NK-92 treated with Interleukin-12 subunit alpha and Interleukin-12 subunit beta, amount 100 ng/mL, for 24 hours (cell line): Measurements from ENCODE around the gene CHD8.
"Not testable (repeated sequence)": the region's sequence is repeated elsewhere in the genome, so short reads cannot be mapped to it uniquely, and the experiment has no call there.

Experiments
- DNase-seq: peaks from one replicate; lab custom pipeline; 2025; lab: John Stamatoyannopoulos, UW

The CHD8 gene, protein sequence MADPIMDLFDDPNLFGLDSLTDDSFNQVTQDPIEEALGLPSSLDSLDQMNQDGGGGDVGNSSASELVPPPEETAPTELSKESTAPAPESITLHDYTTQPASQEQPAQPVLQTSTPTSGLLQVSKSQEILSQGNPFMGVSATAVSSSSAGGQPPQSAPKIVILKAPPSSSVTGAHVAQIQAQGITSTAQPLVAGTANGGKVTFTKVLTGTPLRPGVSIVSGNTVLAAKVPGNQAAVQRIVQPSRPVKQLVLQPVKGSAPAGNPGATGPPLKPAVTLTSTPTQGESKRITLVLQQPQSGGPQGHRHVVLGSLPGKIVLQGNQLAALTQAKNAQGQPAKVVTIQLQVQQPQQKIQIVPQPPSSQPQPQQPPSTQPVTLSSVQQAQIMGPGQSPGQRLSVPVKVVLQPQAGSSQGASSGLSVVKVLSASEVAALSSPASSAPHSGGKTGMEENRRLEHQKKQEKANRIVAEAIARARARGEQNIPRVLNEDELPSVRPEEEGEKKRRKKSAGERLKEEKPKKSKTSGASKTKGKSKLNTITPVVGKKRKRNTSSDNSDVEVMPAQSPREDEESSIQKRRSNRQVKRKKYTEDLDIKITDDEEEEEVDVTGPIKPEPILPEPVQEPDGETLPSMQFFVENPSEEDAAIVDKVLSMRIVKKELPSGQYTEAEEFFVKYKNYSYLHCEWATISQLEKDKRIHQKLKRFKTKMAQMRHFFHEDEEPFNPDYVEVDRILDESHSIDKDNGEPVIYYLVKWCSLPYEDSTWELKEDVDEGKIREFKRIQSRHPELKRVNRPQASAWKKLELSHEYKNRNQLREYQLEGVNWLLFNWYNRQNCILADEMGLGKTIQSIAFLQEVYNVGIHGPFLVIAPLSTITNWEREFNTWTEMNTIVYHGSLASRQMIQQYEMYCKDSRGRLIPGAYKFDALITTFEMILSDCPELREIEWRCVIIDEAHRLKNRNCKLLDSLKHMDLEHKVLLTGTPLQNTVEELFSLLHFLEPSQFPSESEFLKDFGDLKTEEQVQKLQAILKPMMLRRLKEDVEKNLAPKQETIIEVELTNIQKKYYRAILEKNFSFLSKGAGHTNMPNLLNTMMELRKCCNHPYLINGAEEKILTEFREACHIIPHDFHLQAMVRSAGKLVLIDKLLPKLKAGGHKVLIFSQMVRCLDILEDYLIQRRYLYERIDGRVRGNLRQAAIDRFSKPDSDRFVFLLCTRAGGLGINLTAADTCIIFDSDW (N-terminal part only)

GRCh38 chr14:21455912-21456667 lies at the start of gene CHD8:
Gene CHD8 (minus strand): TSS chr14:21456123. CDS start chr14:21431643, 24,480 bp downstream.
- peak; percentile 98 for DNase-seq

GRCh38 chr14:21505012-21505553 lies 49.2 kb upstream of the CHD8 start:
- DNase-seq, result no peak

- no peak for DNase-seq
These were observed 47.5 kb upstream of the CHD8 start for GRCh38 chr14:21503376-21503775.

GRCh38 chr14:21501568-21501967 lies 45.6 kb upstream of the CHD8 start:
- no peak for DNase-seq

DNA sequence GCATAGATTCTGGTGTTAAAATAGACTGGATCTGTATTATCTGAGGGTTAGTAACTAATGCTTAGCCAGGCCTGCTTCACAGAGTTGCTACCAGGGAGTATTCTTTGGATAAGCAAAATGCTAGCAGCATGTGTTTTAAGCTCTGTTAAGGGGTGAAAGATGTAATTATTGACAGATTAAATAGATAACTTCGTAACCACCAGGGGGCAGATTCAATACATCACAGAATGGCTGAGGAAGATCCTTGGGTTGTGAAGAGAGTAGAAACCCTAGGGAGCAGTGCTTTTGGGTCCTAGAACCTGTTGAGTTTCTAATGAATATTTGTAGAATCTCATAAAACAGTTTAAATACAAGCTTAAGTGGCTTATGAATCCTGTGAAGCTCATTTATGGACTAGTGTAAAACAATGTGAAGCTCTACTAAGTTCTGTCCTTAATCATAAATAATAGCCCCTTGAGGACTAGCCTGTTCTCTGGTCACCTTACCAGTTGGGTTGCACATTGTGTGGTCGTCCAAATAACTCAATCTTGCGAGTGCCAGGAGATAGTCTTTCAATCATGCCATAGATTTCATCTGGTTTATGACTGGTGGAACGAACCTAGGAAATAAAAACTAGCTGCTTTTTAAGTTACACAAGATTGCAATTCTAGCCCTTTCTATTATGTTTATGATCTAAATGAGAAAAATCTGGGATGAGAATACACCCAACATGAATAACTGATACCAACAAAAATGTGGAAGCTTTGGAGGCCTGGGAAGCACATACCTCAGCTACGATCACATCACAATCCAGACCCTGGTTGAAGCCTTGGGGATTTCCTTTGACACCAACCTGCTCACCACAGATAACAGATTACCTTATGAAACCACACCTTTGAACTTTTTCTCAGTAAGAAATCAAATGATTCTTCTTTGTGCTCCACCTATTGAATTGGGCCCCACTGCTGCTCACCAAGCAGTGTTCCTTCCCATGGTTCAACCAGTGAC lies 42.9 kb upstream of the CHD8 start:
- DNase-seq, result no peak

DNA sequence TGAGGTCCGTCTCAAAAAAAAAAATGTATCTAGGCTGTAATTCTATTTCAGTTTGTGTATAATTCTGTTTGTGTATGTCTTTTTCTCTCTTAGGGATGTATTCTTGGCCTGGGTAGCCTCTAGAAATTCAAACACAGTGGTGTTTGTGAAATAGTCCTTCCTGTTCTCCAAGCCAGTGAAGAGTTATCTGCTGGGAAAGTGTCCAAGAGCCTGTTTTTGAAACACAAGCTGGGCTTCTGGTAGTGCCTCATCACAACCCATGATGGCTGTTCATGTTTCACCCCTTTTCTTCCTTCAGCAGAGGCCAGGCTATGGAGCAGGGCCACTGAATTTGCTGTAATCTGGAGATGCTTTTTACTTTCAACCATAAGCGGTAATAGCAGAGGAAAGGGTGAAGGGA lies 40.5 kb upstream of the CHD8 start:
- DNase-seq, result no peak

DNA sequence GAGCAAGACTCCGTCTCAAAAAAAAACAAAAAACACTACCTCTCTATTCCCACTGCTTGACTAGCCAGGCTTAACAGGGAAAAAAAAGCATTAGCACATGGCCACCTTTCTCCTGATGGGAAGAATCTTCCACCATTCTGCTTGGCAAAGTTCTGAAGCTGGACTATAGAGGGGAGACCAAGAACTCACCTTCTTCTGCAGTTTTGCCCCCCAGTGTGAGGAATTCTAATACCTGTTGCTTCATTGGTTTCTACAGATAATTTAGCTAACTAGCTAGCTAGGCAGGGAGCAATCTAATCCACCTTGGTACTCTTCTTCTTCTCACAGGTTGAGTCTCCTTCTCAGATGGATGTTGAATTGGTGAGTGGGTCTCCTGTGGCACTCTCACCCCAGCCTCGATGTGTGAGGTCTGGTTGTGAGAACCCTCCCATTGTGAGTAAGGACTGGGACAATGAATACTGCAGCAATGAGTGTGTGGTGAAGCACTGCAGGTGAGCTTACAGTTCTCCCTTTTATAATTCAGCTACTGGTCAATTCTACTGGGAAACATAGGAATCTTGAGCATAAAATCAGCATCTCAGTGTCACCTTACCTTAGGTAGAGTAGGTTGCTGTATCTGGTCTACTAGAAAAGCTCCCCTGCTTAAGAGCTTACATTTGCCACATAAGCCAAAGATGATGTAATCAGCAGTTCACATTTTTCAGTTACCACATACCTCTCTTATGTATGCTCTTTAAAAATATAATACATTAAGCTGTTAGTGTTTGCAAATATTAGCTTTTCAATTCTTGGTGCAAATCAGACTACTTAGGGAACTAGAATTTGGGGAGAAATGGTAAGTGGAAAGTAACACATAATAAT lies 39.2 kb upstream of the CHD8 start:
- DNase-seq, result no peak

DNA sequence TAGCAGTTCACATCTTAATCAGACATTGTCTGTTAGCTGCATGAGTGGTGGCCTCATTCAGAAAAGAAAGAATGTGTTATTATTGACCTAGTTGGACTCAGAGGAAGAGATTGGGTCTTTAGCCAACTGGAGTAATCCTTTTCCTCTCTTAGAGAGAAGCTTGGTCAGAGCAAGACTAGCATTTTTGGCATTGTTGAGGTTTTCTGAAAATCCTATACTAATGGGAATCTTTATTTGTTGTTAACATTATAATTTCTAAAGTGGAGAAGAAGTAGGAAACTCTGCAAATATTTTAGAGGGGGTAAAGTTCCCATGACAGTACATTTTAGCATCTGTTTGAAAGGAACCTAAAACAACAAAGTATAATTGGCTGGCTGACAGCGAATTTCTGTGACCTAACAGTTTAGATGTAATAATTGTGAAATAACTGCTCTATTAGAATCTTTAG lies 30.7 kb upstream of the CHD8 start:
- no peak for DNase-seq

GRCh38 chr14:21476925-21477681 lies 21.2 kb upstream of the CHD8 start, which contains the start of the genes RAB2B and TOX4:
Gene RAB2B (minus strand): TSS chr14:21476959. CDS start chr14:21476872, 87 bp downstream.
Gene TOX4 (plus strand): TSS chr14:21477195. CDS start chr14:21477279, 84 bp downstream.
- peak; percentile 94 for DNase-seq

DNA sequence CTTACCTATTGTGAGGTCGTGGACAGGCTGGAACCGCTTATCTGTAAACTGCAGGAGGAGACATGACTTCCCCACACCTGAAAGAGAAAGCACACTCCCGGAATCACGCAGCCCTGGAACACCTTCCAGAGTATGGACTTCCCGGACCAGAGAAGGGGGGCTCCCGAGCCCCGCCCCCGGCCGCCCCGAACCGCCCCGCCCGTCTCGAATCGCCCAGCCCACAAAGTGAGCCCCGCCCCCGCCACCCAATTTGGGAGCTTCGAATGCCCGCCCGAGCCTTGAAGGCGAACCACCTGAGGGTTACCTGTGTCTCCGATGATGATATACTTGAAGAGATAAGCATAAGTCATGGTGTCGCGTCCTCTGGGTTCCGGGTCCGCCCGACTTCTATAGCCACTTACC lies 20.6 kb upstream of the CHD8 start:
- DNase-seq, result peak; percentile 86

DNA sequence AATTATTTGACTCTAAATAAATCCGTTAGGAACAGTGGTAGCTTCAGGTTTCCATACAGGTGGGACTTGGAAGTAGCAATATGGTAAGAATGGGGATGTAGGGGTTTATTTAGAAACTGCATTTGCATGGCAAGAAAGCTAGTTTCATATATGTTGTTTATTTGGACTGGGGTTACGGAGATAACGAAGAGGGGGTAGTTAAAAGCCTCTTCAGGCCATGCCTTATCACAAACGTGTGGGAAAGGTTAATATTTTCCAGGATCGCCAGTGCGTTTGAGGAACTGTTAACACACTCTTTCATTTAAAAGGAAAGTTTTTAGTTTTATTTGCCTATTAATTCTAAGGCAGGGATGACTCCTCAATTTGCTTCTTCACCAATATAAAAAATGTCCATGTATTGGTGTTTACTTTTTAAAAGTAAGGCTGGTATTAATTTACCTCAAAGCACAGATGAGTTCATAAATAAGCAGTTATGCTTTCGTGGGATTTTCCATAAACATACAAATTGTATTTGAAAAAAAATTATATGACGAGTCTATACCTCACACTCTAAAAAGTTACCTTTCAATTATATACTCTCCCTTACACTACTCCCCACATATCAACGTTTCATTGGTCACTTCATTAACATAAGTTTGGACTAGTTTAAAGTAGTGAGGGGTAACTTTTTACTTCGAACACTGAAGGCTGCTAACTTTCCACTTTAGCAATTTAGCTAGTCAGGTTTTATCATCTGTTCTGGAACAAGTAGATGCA lies 20.0 kb upstream of the CHD8 start:
- DNase-seq, result no peak

- DNase-seq, result no peak
These were observed 11.7 kb upstream of the CHD8 start for GRCh38 chr14:21467616-21468015.

DNA sequence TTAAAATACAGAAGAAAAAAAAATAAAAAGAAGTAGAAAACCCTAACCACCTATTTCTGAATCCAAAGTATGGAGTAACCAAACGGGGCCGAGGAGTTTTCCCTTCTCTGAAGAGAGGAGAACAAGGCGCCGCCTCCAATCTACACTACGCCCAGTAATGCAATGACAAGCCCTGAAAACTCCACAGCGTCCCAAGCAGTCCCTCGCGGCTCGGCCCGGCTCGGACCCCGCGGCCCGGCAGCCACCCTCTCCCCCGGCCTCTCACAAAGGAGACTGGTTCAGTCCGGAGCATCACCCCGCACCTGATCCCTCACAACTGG lies 371 bp downstream of the CHD8 start:
- DNase-seq, result no peak

DNA sequence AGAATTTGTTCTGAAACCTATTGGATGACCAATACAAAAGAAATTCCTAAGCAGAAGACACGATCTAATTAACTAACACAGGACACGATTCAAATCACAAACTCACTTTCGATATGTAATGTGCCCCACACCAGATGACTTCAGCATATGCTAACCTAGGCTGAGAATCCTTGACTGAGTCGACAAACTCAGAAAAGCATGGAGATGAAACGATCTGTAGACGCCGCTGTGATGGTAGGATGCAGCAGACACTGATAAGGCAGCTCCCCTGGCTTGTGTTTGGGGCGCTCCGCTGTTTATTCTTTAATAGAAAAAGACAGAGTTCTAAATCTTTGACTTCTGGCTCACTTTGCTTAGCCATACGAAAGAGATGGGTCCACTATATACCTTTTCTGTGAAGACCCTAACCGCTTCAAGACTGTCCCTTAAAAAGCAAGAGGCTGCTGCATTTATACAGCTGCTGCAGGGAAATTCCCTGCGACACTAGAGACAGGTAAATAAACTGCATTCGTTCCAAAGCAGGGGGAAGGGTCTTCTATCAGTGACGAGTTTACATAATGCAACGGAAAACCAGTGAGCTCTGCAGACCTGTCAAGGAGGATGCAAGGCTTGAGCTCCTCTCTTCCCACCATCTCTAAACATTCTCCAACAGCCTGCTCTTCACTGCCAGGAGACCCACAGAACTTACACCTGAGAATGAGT lies 929 bp downstream of the CHD8 start:
- no peak for DNase-seq

DNA sequence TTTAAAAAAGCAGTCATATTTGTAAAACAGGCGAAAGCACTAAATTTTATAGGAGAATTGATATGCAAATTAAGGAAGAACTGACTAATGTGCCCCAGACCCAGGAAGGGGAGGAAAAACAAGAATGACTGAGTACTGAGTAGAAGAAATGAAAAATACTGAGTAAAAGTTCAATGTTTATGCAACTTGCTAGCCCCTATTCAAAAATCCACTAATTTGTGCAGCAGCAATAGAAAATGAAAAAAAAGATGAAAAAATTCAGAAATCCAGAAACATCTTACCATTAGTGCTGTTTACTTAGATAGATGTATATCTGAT lies 6.1 kb downstream of the CHD8 start:
- DNase-seq, result no peak

DNA sequence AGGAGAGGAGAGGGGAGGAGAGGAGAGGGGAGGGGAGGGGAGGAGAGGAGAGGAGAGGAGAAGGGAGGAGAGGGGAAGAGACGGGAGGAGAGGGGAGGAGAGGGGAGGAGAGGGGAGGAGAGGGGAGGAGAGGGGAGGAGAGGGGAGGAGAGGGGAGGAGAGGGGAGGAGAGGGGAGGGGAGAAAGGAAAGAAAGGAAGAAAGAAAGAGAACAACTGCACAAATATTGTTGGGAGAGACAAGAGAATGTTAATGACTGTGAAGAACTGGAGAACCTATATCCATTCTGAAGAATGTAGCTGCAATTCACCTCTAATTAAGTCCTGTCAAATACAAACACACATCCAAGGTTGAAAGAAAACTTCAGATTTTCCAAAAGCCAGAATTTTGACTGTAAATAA lies 13.3 kb downstream of the CHD8 start:
- DNase-seq, result not testable (repeated sequence)

DNA sequence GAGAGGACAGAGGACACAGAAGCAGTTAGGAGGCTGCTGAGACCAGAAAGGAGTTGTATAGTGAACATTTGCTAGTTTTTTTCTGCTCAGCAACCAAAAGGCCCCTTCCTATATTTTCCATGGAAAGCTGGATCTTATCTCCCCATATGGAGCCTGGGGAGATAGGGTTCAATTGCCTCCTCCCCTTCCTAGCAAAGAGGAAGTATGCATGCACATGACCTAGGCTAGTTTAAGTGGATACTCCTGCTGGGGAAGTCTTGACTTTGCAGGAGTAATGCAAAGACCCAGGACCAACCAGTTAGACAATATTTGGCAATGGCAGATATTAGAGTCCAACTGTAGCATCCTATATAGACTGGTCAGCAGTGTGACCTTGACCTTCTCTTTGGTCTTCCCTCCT lies 15.1 kb downstream of the CHD8 start:
- no peak for DNase-seq
